Muscle of leg (tissue), 16 donors: Measurements from ENCODE around the gene GOLGA8R. TPM values are rescaled to one million over a fixed set of nuclear protein-coding genes. Genes with fewer than 3 reads are reported as not detected.
"Not testable (repeated sequence)": the region's sequence is repeated elsewhere in the genome, so short reads cannot be mapped to it uniquely, and the experiment has no call there.

Experiments used
- DNase-seq: peaks from one replicate; pipeline ENCODE4 v3.0.0; 2013
- H3K27ac ChIP-seq: one replicate; pipeline ENCODE4 v1.5.1; 2013; ENCODE audit warnings: mild to moderate bottlenecking, low read length, control low read depth
- H3K27me3 ChIP-seq: one replicate; pipeline ENCODE4 v1.6.1; 2013; ENCODE audit warnings: low read length; ENCODE audit not compliant: control insufficient read depth, insufficient read depth
- H3K36me3 ChIP-seq: one replicate; pipeline ENCODE4 v1.6.1; 2013; ENCODE audit warnings: low read length; ENCODE audit not compliant: control insufficient read depth, insufficient read depth
- H3K4me1 ChIP-seq: one replicate; pipeline ENCODE4 v1.6.1; 2013; ENCODE audit warnings: low read length; ENCODE audit not compliant: control insufficient read depth, insufficient read depth
- H3K4me3 ChIP-seq: one replicate; pipeline ENCODE4 v1.5.1; 2013; ENCODE audit warnings: low read length, control low read depth
- H3K9me3 ChIP-seq: replicated peaks from 2 replicates; pipeline ENCODE4 v1.6.1; 2013; ENCODE audit warnings: low read depth, low read length; ENCODE audit not compliant: control insufficient read depth
- WGBS: methylation state at CpG from one replicate; pipeline ENCODE4 v1.1.5; 2013; ENCODE audit warnings: missing lambda C conversion rate; ENCODE audit not compliant: insufficient coverage; 5-methylcytosine and 5-hydroxymethylcytosine counted together
- long read RNA-seq, 11 donors: transcript quantifications; one replicate each; lab custom pipeline, GENCODE V29; 2026
- polyA plus RNA-seq, 8 donors: library from polyadenylated mRNA; unstranded; fragments of 120-200 nt; gene quantifications; one replicate each; pipeline versions ENCODE4 v1.2.1 to v1.2.3, GENCODE V29; 2013; ENCODE audit warnings: inconsistent platforms in 1 of 8, low replicate concordance in 1 of 8; ENCODE audit not compliant: insufficient read length in 8 of 8, insufficient read depth in 1 of 8
- total RNA-seq: library from RNA; stranded (reverse); fragments of 120-200 nt; gene quantifications from one replicate; pipeline ENCODE4 v1.2.4, GENCODE V29; 2013

Gene GOLGA8R, protein sequence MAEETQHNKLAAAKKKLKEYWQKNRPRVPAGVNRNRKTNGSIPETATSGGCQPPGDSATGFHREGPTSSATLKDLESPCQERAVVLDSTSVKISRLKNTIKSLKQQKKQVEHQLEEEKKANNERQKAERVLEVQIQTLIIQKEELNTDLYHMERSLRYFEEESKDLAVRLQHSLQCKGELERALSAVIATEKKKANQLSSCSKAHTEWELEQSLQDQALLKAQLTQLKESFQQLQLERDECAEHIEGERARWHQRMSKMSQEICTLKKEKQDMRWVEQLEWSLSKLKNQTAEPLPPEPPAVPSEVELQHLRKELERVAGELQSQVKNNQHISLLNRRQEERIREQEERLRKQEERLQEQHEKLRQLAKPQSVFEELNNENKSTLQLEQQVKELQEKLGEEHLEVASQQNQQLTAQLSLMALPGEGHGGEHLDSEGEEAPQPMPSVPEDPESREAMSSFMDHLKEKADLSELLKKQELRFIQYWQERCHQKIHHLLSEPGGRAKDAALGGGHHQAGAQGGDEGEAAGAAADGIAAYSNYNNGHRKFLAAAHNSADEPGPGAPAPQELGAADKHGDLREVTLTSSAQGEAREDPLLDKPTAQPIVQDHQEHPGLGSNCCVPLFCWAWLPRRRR
- total RNA-seq (3.1 TPM), polyA plus RNA-seq (10 to 100 TPM in 1 of 8 donors, 1 to 10 TPM in 7; 3.0 to 14.1 (median 4.9) TPM)
- long read RNA-seq, donor 1, partial matches to known transcripts = 0 of 1 reads
- long read RNA-seq, donor 1, other reads (novel, unspliced or antisense) = 0 of 1 reads
- long read RNA-seq, donor 2 = 0 reads
- long read RNA-seq, donor 3, partial matches to known transcripts = 0 of 1 reads
- long read RNA-seq, donor 3, other reads (novel, unspliced or antisense) = 0 of 1 reads
- long read RNA-seq, donor 4 = 0 reads
- long read RNA-seq, donor 5 = 0 reads
- long read RNA-seq, donor 6 = 0 reads
- long read RNA-seq, donor 7 = 0 reads
- long read RNA-seq, donor 8 = 0 reads
- long read RNA-seq, donor 9 = 0 reads
- long read RNA-seq, donor 10, partial matches to known transcripts = 0 of 1 reads
- long read RNA-seq, donor 10, other reads (novel, unspliced or antisense) = 0 of 1 reads
- long read RNA-seq, donor 11, partial matches to known transcripts = 0 of 2 reads
- long read RNA-seq, donor 11, other reads (novel, unspliced or antisense) = 0 of 2 reads

- not testable (repeated sequence) for H3K27me3 ChIP-seq, H3K27ac ChIP-seq, H3K36me3 ChIP-seq, H3K4me3 ChIP-seq, H3K4me1 ChIP-seq, DNase-seq, H3K9me3 ChIP-seq
- no CpG with 5 or more reads among the region's 7 CpGs for WGBS
These were observed at the start of gene GOLGA8R for GRCh38 chr15:30414160-30414559. Gene GOLGA8R (minus strand): TSS chr15:30414260. CDS start chr15:30414162, 98 bp downstream.

DNA sequence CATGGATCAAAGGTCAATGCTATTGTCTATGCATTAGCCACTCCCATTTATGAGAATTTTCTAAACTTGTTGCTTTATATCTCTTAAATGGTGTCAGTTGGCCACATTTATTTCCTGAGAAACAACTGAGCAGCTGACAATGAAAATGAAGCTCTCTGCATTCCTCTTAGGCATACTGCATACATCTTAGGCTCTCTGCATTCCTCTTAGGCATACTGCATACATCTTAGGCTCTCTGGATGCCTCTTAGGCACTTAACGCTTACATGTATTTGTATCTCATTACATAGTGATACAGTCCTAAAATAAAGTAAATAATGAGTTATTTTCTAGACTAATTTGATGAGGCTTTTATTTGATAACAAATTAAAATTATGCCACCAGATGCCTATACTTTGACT lies 49.8 kb upstream of the GOLGA8R start:
- not testable (repeated sequence) for H3K36me3 ChIP-seq, H3K4me3 ChIP-seq, H3K4me1 ChIP-seq, H3K27ac ChIP-seq, H3K9me3 ChIP-seq, DNase-seq, H3K27me3 ChIP-seq
- no CpG with 5 or more reads among the region's 1 CpG for WGBS

DNA sequence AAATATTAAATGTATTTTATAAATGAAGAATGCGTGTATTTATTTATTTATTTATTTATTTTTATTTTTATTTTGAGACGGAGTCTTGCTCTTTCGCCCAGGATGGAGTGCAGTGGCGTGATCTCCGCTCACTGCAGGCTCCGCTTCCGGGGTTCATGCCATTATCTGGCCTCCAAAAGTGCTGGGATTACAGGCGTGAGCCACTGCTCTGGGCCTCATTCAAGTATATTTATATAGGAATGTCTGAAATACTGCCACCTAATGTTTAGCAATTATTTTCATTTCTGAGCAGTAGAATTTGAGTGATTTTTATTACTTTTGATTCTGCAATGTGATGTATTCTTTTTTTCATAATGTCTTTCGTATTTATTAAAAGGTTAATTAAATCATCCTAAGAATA lies 48.1 kb upstream of the GOLGA8R start:
- H3K4me1 ChIP-seq, H3K27me3 ChIP-seq, DNase-seq, H3K27ac ChIP-seq, H3K4me3 ChIP-seq, H3K36me3 ChIP-seq, H3K9me3 ChIP-seq: not testable (repeated sequence)
- whole genome bisulfite sequencing = no CpG with 5 or more reads among the region's 9 CpGs

- not testable (repeated sequence) for DNase-seq, H3K27me3 ChIP-seq, H3K27ac ChIP-seq, H3K9me3 ChIP-seq, H3K36me3 ChIP-seq, H3K4me1 ChIP-seq, H3K4me3 ChIP-seq
These were observed 38.6 kb upstream of the GOLGA8R start for GRCh38 chr15:30452702-30453101.

- H3K36me3 ChIP-seq, H3K27me3 ChIP-seq, H3K9me3 ChIP-seq, DNase-seq, H3K27ac ChIP-seq, H3K4me1 ChIP-seq, H3K4me3 ChIP-seq: not testable (repeated sequence)
- no CpG with 5 or more reads among the region's 3 CpGs for WGBS
These were observed 24.3 kb upstream of the GOLGA8R start for GRCh38 chr15:30438348-30438747.

DNA sequence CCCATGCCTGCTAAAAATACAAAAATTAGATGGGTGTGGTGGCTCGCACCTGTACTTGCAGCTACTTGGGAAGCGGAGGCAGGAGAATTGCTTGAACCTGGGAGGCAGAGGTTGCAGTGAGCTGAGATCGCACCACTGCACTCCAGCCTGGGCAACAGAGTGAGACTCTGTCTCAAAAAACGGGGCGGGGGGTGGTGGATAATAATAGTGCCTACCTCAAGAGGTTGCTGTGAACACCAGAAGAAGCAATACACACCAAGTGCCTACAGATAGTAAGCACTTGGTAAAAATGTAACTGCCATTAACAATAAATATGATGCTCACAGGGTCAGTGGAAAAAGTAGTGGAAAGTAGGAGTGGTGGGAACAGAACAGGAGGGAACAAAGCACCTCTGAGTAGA lies 21.8 kb upstream of the GOLGA8R start:
- H3K27ac ChIP-seq, H3K27me3 ChIP-seq, H3K36me3 ChIP-seq, DNase-seq, H3K4me1 ChIP-seq, H3K4me3 ChIP-seq, H3K9me3 ChIP-seq: not testable (repeated sequence)
- no CpG with 5 or more reads among the region's 5 CpGs for WGBS

DNA sequence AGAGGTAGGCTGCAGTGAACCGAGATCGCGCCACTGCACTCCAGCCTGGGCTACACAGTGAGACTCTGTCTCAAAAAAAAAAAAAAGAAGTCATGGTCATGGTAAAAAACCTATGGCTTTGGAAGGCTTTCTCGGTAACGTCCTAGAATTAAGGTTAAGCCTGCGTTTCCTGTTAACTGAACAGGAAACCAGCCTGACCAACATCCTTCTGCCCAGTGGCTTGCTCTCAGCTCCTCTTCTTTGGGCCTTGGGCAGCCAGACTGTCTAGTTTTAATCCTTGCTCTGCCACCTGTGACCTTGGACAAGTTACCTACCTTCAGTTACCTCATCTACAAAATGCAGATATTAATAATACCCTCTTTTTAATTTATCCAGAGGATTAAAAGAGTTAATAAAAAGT lies 6.7 kb upstream of the GOLGA8R start:
- H3K27ac ChIP-seq, H3K36me3 ChIP-seq, H3K27me3 ChIP-seq, H3K4me3 ChIP-seq, H3K4me1 ChIP-seq, H3K9me3 ChIP-seq, DNase-seq: not testable (repeated sequence)
- 100% methylated on average over 1 of the region's 6 CpGs for WGBS

- H3K9me3 ChIP-seq, H3K36me3 ChIP-seq, H3K27ac ChIP-seq, DNase-seq, H3K27me3 ChIP-seq, H3K4me1 ChIP-seq, H3K4me3 ChIP-seq: not testable (repeated sequence)
- 91% methylated on average over 3 of the region's 6 CpGs for WGBS
These were observed 6.4 kb downstream of the GOLGA8R start for GRCh38 chr15:30407636-30408035.

- H3K27me3 ChIP-seq, H3K9me3 ChIP-seq, H3K36me3 ChIP-seq, DNase-seq, H3K27ac ChIP-seq, H3K4me3 ChIP-seq, H3K4me1 ChIP-seq: not testable (repeated sequence)
- no CpG with 5 or more reads among the region's 6 CpGs for WGBS
These were observed 15.1 kb downstream of the GOLGA8R start for GRCh38 chr15:30398988-30399387.

DNA sequence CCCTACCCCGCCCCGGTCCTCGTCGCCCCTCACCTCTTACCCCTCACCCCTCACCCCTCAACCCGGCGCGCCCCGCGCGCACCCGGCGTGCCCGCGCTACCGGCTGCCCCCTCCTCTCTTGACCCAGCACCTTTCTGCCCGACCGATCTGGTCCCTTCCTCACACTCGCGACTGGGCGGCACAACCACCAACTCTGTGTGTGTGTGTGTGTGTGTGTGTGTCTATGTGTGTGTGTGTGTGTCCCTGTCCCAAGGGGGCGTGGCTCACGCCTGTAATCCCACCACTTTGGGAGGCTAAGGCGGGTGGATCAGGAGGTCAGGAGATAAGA lies 20.4 kb downstream of the GOLGA8R start:
- not testable (repeated sequence) for H3K4me3 ChIP-seq, H3K36me3 ChIP-seq, H3K4me1 ChIP-seq, H3K9me3 ChIP-seq, DNase-seq, H3K27me3 ChIP-seq, H3K27ac ChIP-seq
- WGBS = no CpG with 5 or more reads among the region's 23 CpGs
